HCT116 (cell line): Measurements from ENCODE around the gene ZBTB33. TPM values are rescaled to one million over a fixed set of nuclear protein-coding genes. Genes with fewer than 3 reads are reported as not detected.

Experiments
- ATAC-seq: fragments of 200-7000 bp; cut with Tn5 transposase; 2 replicates; pipeline ENCODE4 v1.9.1; 2020; ENCODE audit warnings: mild to moderate bottlenecking, moderate library complexity
- BruUV-seq: library from RNA; stranded (reverse); fragments of 400-500 nt; replicated peaks from 2 replicates; lab custom pipeline; 2021; lab: Mats Ljungman, UMichigan
- CTCF ChIA-PET: fragments of 300-600 bp; sonication (Branson Sonifier 250); formaldehyde crosslinking; loops from one replicate; lab custom pipeline; 2021; ENCODE audit warnings: antibody characterized with exemption; lab: Charles Lee
- POLR2A ChIA-PET: fragments of 300-600, 350-600 bp; sonication (Branson Sonifier 250); formaldehyde crosslinking; loops from one replicate; lab custom pipeline; 2021; ENCODE audit warnings: antibody characterized with exemption; lab: Charles Lee
- RAD21 ChIA-PET, 2 experiments: fragments of 300-600 bp; sonication (Branson Sonifier 250); formaldehyde crosslinking; loops; one replicate each; lab custom pipeline; 2023; ENCODE audit warnings: low total read pairs in 2 of 2; ENCODE audit not compliant: uncharacterized antibody in 2 of 2, unreplicated experiment in 2 of 2, low non-redundant PET in 1 of 2; lab: Charles Lee
- DNase-seq: peaks from one replicate; pipeline ENCODE4 v3.0.0-alpha.2; 2010; ENCODE audit warnings: low read depth, low spot score
- H2AFZ ChIP-seq: fragments of 200-600 bp; shearing (Covaris generic), sonication (generic); 2 replicates; pipeline ENCODE4 v1.6.1; 2017; ENCODE audit warnings: low read depth, mixed run types, mixed read lengths, antibody characterized with exemption, low read length; ENCODE audit not compliant: poor library complexity, severe bottlenecking
- H3K27ac ChIP-seq: 2 replicates; pipeline ENCODE4 v1.5.1; 2012; ENCODE audit warnings: low read depth, low read length
- H3K27me3 ChIP-seq: fragments of 200-600 bp; sonication (generic); 2 replicates; pipeline ENCODE4 v1.6.1; 2016; ENCODE audit warnings: mixed run types, low read length, mixed read lengths; ENCODE audit not compliant: insufficient read depth
- H3K36me3 ChIP-seq, 2 experiments: fragments of 200-500 bp in 1 of 2; fragments of 200-600 bp in 1 of 2; sonication (Bioruptor generic) in 1 of 2; sonication (generic) in 1 of 2; 2 replicates each; pipeline versions ENCODE4 v1.5.1 to v1.6.1; 2014 to 2016; ENCODE audit warnings: low read length in 2 of 2, inconsistent platforms in 1 of 2, mixed read lengths in 1 of 2, mixed run types in 1 of 2; ENCODE audit not compliant: insufficient read depth in 2 of 2, control insufficient read depth in 1 of 2
- H3K4me1 ChIP-seq, 2 experiments: fragments of 200-600 bp in 1 of 2; sonication (generic) in 1 of 2; 2 replicates each; pipeline versions ENCODE4 v1.5.1 to v1.6.1; 2012 to 2017; ENCODE audit warnings: low read length in 2 of 2, inconsistent platforms in 1 of 2, mild to moderate bottlenecking in 1 of 2, mixed read lengths in 1 of 2, mixed run types in 1 of 2, moderate library complexity in 1 of 2; ENCODE audit not compliant: insufficient read depth in 2 of 2, control insufficient read depth in 1 of 2
- H3K4me2 ChIP-seq: fragments of 200-600 bp; sonication (generic); 2 replicates; pipeline ENCODE4 v1.6.1; 2017; ENCODE audit warnings: mixed run types, low read length, mixed read lengths
- H3K4me3 ChIP-seq, 2 experiments: fragments of 200-600 bp in 1 of 2; sonication (generic) in 1 of 2; replicated peaks in 1 of 2; 2 replicates each; pipeline ENCODE4 v1.5.1; 2011 to 2016; ENCODE audit warnings: low read length in 2 of 2, control low read depth in 1 of 2, low read depth in 1 of 2, mild to moderate bottlenecking in 1 of 2, mixed read lengths in 1 of 2, mixed run types in 1 of 2
- H3K79me2 ChIP-seq: fragments of 200-600 bp; sonication (generic); 2 replicates; pipeline ENCODE4 v1.6.1; 2017; ENCODE audit warnings: mild to moderate bottlenecking, mixed run types, low read length, moderate library complexity, mixed read lengths; ENCODE audit not compliant: insufficient read depth
- H3K9ac ChIP-seq: fragments of 200-600 bp; sonication (generic); 2 replicates; pipeline ENCODE4 v1.6.1; 2016; ENCODE audit warnings: low read length, mixed read lengths
- H3K9me2 ChIP-seq: fragments of 200-600 bp; sonication (generic), shearing (Covaris generic); 2 replicates; pipeline ENCODE4 v1.6.1; 2017; ENCODE audit warnings: mixed run types, mild to moderate bottlenecking, moderate library complexity; ENCODE audit not compliant: insufficient read depth
- H3K9me3 ChIP-seq, 2 experiments: fragments of 200-500 bp in 1 of 2; fragments of 200-600 bp in 1 of 2; sonication (Bioruptor generic) in 1 of 2; sonication (generic) in 1 of 2; 2 replicates each; pipeline ENCODE4 v1.6.1; 2014 to 2017; ENCODE audit warnings: low read length in 2 of 2, mixed read lengths in 2 of 2, inconsistent platforms in 1 of 2, low read depth in 1 of 2, mild to moderate bottlenecking in 1 of 2, mixed run types in 1 of 2, moderate library complexity in 1 of 2; ENCODE audit not compliant: control insufficient read depth in 1 of 2, insufficient read depth in 1 of 2
- H4K20me1 ChIP-seq: fragments of 200-600 bp; sonication (generic), shearing (Covaris generic); 2 replicates; pipeline ENCODE4 v1.6.1; 2017; ENCODE audit warnings: mixed run types, mild to moderate bottlenecking, moderate library complexity; ENCODE audit not compliant: insufficient read depth
- ATF3 ChIP-seq: IDR thresholded peaks from 2 replicates; pipeline ENCODE4 v1.6.1; 2012
- CEBPB ChIP-seq: IDR thresholded peaks from 2 replicates; pipeline ENCODE4 v1.6.1; 2012; ENCODE audit warnings: low read depth
- CTCF ChIP-seq, 3 experiments: fragments of 200-600 bp in 1 of 3; sonication (generic) in 1 of 3; IDR thresholded peaks in 2 of 3; conservative IDR thresholded peaks in 1 of 3; 2 replicates each; pipeline ENCODE4 v1.5.1; 2012 to 2017; ENCODE audit warnings: low read depth in 2 of 3, low read length in 2 of 3, antibody characterized with exemption in 1 of 3, borderline replicate concordance in 1 of 3, control low read depth in 1 of 3, mild to moderate bottlenecking in 1 of 3, mixed read lengths in 1 of 3, mixed run types in 1 of 3, moderate library complexity in 1 of 3; ENCODE audit not compliant: insufficient read depth in 1 of 3
- EGR1 ChIP-seq: IDR thresholded peaks from 2 replicates; pipeline ENCODE4 v1.6.1; 2012; ENCODE audit warnings: low read depth
- ELF1 ChIP-seq: IDR thresholded peaks from 2 replicates; pipeline ENCODE4 v1.6.1; 2012; ENCODE audit warnings: low read depth, borderline replicate concordance
- EZH2phosphoT487 ChIP-seq: fragments of 200-600 bp; IDR thresholded peaks from 2 replicates; pipeline ENCODE4 v1.6.1; 2018; ENCODE audit warnings: antibody characterized with exemption, borderline replicate concordance
- FOSL1 ChIP-seq: IDR thresholded peaks from 2 replicates; pipeline ENCODE4 v1.6.1; 2012; ENCODE audit warnings: low read depth
- POLR2A ChIP-seq: IDR thresholded peaks from 2 replicates; pipeline ENCODE4 v1.7.0; 2011; ENCODE audit warnings: borderline replicate concordance; ENCODE audit not compliant: insufficient read depth, insufficient read length; ENCODE audit errors: extremely low read depth
- POLR2AphosphoS5 ChIP-seq: IDR thresholded peaks from 2 replicates; pipeline ENCODE4 v1.6.1; 2011; ENCODE audit warnings: mild to moderate bottlenecking, low read depth, low read length, moderate library complexity
- RAD21 ChIP-seq: IDR thresholded peaks from 2 replicates; pipeline ENCODE4 v1.6.1; 2012; ENCODE audit warnings: low read depth, mild to moderate bottlenecking
- SP1 ChIP-seq: IDR thresholded peaks from 2 replicates; pipeline ENCODE4 v1.6.1; 2012; ENCODE audit warnings: low read depth
- SRF ChIP-seq: IDR thresholded peaks from 2 replicates; pipeline ENCODE4 v1.6.1; 2012; ENCODE audit warnings: low read depth
- TCF7L2 ChIP-seq: IDR thresholded peaks from 2 replicates; pipeline ENCODE4 v1.7.0; 2011; ENCODE audit warnings: borderline replicate concordance, inconsistent platforms; ENCODE audit not compliant: insufficient read depth, insufficient read length; ENCODE audit errors: extremely low read depth
- YY1 ChIP-seq: IDR thresholded peaks from 2 replicates; pipeline ENCODE4 v1.6.1; 2011; ENCODE audit warnings: low read length, low read depth, moderate library complexity, mild to moderate bottlenecking; ENCODE audit not compliant: insufficient replicate concordance; ENCODE audit errors: extremely low read depth
- ZBTB33 ChIP-seq: IDR thresholded peaks from 2 replicates; pipeline ENCODE4 v1.6.1; 2011; ENCODE audit warnings: mild to moderate bottlenecking, low read length, moderate library complexity; ENCODE audit not compliant: insufficient replicate concordance; ENCODE audit errors: extremely low read depth
- intact Hi-C: fragments of 100-400 bp; cut with micrococcal nuclease; formaldehyde crosslinking; loops from 2 replicates; pipeline ENCODE4 v1.10.0; 2022
- total RNA-seq: library from RNA; stranded (reverse); gene quantifications from one replicate; pipeline ENCODE4 v1.2.1, GENCODE V29; 2021; ENCODE audit not compliant: unreplicated experiment

The ZBTB33 gene
- total RNA-seq, 1 experiment from 2014 or later: 12.3 TPM

GRCh38 chrX:120297923-120298322 is 47.3 kb downstream of the ZBTB33 start:
- BruUV-seq: no TSS peak
- no peak overlapping the region for H3K4me3 ChIP-seq
- no peaks in the 10 kb centered on the region for H3K79me2 ChIP-seq
- no peak for TF ChIP-seq CTCF (IDR thresholded peaks at IDR 0.05 in 2 of 3, conservative IDR thresholded peaks at IDR 0.05 in 1 of 3; ENCODE audit: borderline replicate concordance in 1 of 3, insufficient read depth in 1 of 3, low read depth in 2 of 3, low read length in 2 of 3)
- no peak for TF ChIP-seq ELF1
- TF ChIP-seq FOSL1: no peak
- TF ChIP-seq EZH2phosphoT487: no peak
- no peak for TF ChIP-seq TCF7L2
- TF ChIP-seq EGR1: no peak
- TF ChIP-seq SP1: no peak
- TF ChIP-seq YY1: no peak
- TF ChIP-seq POLR2A: no peak
- TF ChIP-seq RAD21: no peak
- TF ChIP-seq SRF: no peak
- TF ChIP-seq POLR2AphosphoS5: no peak
- no peak for TF ChIP-seq ATF3
- TF ChIP-seq CEBPB: no peak
- TF ChIP-seq ZBTB33: no peak
- no peaks in the 10 kb centered on the region for H3K9me3 ChIP-seq
- no peaks in the 10 kb centered on the region for H4K20me1 ChIP-seq
- ATAC-seq (no peak), DNase-seq (no peak)
- no peak overlapping the region for H3K4me2 ChIP-seq
- H3K27ac ChIP-seq: no peak overlapping the region
- no peaks in the 10 kb centered on the region for H3K36me3 ChIP-seq
- no peaks in the 10 kb centered on the region for H3K27me3 ChIP-seq
- no peaks in the 10 kb centered on the region for H3K9me2 ChIP-seq
- POLR2A ChIA-PET: no interaction called here
- RAD21 ChIA-PET: no interaction called here
- no peak overlapping the region for H2AFZ ChIP-seq
- intact Hi-C loops: no loop called here
- H3K9ac ChIP-seq: no peak overlapping the region
- CTCF ChIA-PET: no interaction called here
- H3K4me1 ChIP-seq: no peaks in the 10 kb centered on the region; a peak in 1 of 4 replicates
